Osteoblast (primary cell): Measurements from ENCODE around the gene EPC1. TPM values are rescaled to one million over a fixed set of nuclear protein-coding genes. Genes with fewer than 3 reads are reported as not detected.

Experiments used
- DNase-seq: peaks from one replicate; pipeline ENCODE4 v3.0.0; 2011; ENCODE audit warnings: low spot score, mixed read lengths; ENCODE audit not compliant: insufficient read length; ENCODE audit errors: missing footprints
- H2AFZ ChIP-seq: 2 replicates; pipeline ENCODE4 v1.6.0; 2011; ENCODE audit warnings: mild to moderate bottlenecking, low read length
- H3K27ac ChIP-seq: 2 replicates; pipeline ENCODE4 v1.5.1; 2011; ENCODE audit warnings: mild to moderate bottlenecking, low read depth, low read length, moderate library complexity
- H3K27me3 ChIP-seq: 2 replicates; pipeline ENCODE4 v1.6.0; 2012; ENCODE audit warnings: mild to moderate bottlenecking, control low read depth, inconsistent platforms, low read length, moderate library complexity; ENCODE audit not compliant: insufficient read depth
- H3K36me3 ChIP-seq: 2 replicates; pipeline ENCODE4 v1.5.1; 2011; ENCODE audit warnings: mild to moderate bottlenecking, low read length, control low read depth, moderate library complexity; ENCODE audit not compliant: insufficient read depth
- H3K4me1 ChIP-seq: 2 replicates; pipeline ENCODE4 v1.5.1; 2011; ENCODE audit warnings: mild to moderate bottlenecking, low read length, control low read depth, moderate library complexity; ENCODE audit not compliant: insufficient read depth
- H3K4me2 ChIP-seq: 2 replicates; pipeline ENCODE4 v1.6.0; 2011; ENCODE audit warnings: mild to moderate bottlenecking, low read length; ENCODE audit not compliant: insufficient read depth
- H3K4me3 ChIP-seq: fragments of 200-600 bp; sonication (generic); 3 replicates; pipeline ENCODE4 v1.5.1; 2012; ENCODE audit warnings: mild to moderate bottlenecking, low read length, inconsistent platforms; ENCODE audit not compliant: insufficient read depth
- H3K79me2 ChIP-seq: 2 replicates; pipeline ENCODE4 v1.6.0; 2012; ENCODE audit warnings: mild to moderate bottlenecking, low read length, control low read depth, inconsistent platforms; ENCODE audit not compliant: insufficient read depth
- H3K9me3 ChIP-seq: 2 replicates; pipeline ENCODE4 v1.5.1; 2011; ENCODE audit warnings: low read depth, low read length, control low read depth
- H4K20me1 ChIP-seq: 2 replicates; pipeline ENCODE4 v1.6.0; 2012; ENCODE audit warnings: mild to moderate bottlenecking, low read length, control low read depth; ENCODE audit not compliant: insufficient read depth
- CTCF ChIP-seq: IDR thresholded peaks from 2 replicates; pipeline ENCODE4 v1.5.1; 2011; ENCODE audit warnings: mild to moderate bottlenecking, low read depth, low read length, moderate library complexity; ENCODE audit errors: extremely low read depth
- total RNA-seq: library from RNA; depleted of rRNA; stranded (reverse); fragments of >200 nt; gene quantifications from 2 replicates; pipeline ENCODE4 v1.2.3, GENCODE V29; 2012

The EPC1 gene
- total RNA-seq, 1 donor, result 30.8 TPM

GRCh38 chr10:32244421-32245207, 102.3 kb downstream of the EPC1 start:
- H2AFZ ChIP-seq, result no peak overlapping the region
- H3K4me3 ChIP-seq, result no peak overlapping the region
- peaks cover 7% of the 10 kb centered on the region for H3K4me1 ChIP-seq
- no peak overlapping the region for H3K4me2 ChIP-seq
- no peaks in the 10 kb centered on the region for H3K9me3 ChIP-seq
- no peak overlapping the region for H3K27ac ChIP-seq
- H3K36me3 ChIP-seq, result no peaks in the 10 kb centered on the region
- DNase-seq, result no peak
- peaks cover 2% of the 10 kb centered on the region for H3K27me3 ChIP-seq
- no peaks in the 10 kb centered on the region for H4K20me1 ChIP-seq
- H3K79me2 ChIP-seq, result no peaks in the 10 kb centered on the region
- TF ChIP-seq CTCF, result no peak

- H3K36me3 ChIP-seq, result no peaks in the 10 kb centered on the region
- H2AFZ ChIP-seq, result no peak overlapping the region
- H3K9me3 ChIP-seq, result no peaks in the 10 kb centered on the region
- no peak overlapping the region for H3K27ac ChIP-seq
- peaks cover 2% of the 10 kb centered on the region for H3K27me3 ChIP-seq
- DNase-seq, result no peak
- no peak overlapping the region for H3K4me3 ChIP-seq
- H3K4me1 ChIP-seq, result peaks cover 10% of the 10 kb centered on the region
- TF ChIP-seq CTCF, result no peak
- no peaks in the 10 kb centered on the region for H4K20me1 ChIP-seq
- no peaks in the 10 kb centered on the region for H3K79me2 ChIP-seq
- H3K4me2 ChIP-seq, result no peak overlapping the region
These were observed 102.9 kb downstream of the EPC1 start for GRCh38 chr10:32244011-32244410.

- Histone ChIP-seq H4K20me1 (no peaks in the 10 kb centered on the region), H3K4me3 (no peak overlapping the region), H3K79me2 (no peaks in the 10 kb centered on the region), H3K9me3 (no peaks in the 10 kb centered on the region), H3K4me1 (peaks cover 19% of the 10 kb centered on the region), H2AFZ (no peak overlapping the region), H3K27me3 (peaks cover 2% of the 10 kb centered on the region), H3K4me2 (no peak overlapping the region), H3K36me3 (no peaks in the 10 kb centered on the region), H3K27ac (no peak overlapping the region)
- DNase-seq, result no peak
- TF ChIP-seq CTCF, result no peak
These were observed 105.0 kb downstream of the EPC1 start for GRCh38 chr10:32241946-32242345.

- no peak overlapping the region for H3K4me3 ChIP-seq
These were observed 106.5 kb downstream of the EPC1 start for GRCh38 chr10:32240471-32240870.

More at GRCh38 chr10:32240471-32240870, 106.5 kb downstream of the EPC1 start:
- Histone ChIP-seq H3K79me2 (no peaks in the 10 kb centered on the region), H3K9me3 (no peaks in the 10 kb centered on the region), H3K27ac (no peak overlapping the region), H2AFZ (no peak overlapping the region), H3K36me3 (no peaks in the 10 kb centered on the region), H3K4me1 (peaks cover 19% of the 10 kb centered on the region), H3K4me2 (no peak overlapping the region), H3K27me3 (peaks cover 2% of the 10 kb centered on the region), H4K20me1 (no peaks in the 10 kb centered on the region)
- DNase-seq, result no peak
- no peak for TF ChIP-seq CTCF
